ENCODE measurements around the gene EXOC2.
A peak's percentile ranks its signal among the peaks of the same experiment; 100 is the strongest.

The EXOC2 gene

DNA sequence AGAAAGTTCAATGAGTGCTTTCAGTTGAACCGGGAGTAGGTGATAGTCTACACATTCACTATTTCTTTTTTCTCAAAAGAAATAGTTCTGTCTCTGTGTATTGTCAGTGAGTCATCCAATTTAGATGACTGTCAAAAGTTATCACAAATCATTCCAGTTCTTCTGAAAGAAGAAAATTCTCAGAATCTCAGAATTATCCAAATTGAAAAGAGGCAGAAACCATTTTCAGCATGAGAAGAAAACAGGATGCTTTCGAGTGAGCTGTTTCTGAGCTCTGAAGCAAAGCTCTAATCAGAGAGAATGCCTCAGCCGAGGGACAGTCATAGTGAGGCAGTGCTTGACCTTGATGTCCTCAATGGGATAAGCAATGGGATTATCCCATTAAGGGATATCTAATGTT is 134.0 kb downstream of the EXOC2 start:
- Histone ChIP-seq H3K4me1 (no peaks in the 10 kb centered on the region), H3K27me3 (ENCODE audit: low read depth) (no peaks in the 10 kb centered on the region), H3K9me3 (no peaks in the 10 kb centered on the region), H3K4me3 (no peak overlapping the region), H3K36me3 (replicated peaks) (peaks cover 6% of the 10 kb centered on the region)
- in situ Hi-C loops (cut with MboI; ENCODE audit: low sequenced_read_pairs) = no loop called here
- DNase-seq (ENCODE audit: low spot score in 2 of 2) = no peak

DNA sequence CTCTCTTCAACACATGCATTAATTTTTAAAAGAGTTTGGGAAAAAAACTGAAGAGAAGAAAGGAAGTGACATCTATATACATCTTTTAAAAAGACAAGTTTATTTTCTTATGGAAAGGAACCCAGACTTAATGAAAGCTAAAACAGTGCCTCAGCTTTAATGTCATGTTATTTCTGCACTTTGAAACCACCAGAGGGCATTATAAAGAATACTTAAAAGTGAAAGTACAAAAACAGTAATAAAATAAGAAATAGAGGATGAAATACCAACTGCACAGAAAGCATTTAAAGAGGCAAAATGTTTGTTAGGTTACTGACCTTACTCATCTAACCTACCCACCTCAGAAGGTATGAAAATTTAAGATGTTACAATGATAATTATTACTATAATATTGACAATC is 134.8 kb downstream of the EXOC2 start:
- H3K4me1 ChIP-seq = no peaks in the 10 kb centered on the region
- peaks cover 6% of the 10 kb centered on the region for H3K36me3 ChIP-seq (replicated peaks)
- no peaks in the 10 kb centered on the region for H3K9me3 ChIP-seq
- in situ Hi-C loops (cut with MboI; ENCODE audit: low sequenced_read_pairs) = no loop called here
- no peaks in the 10 kb centered on the region for H3K27me3 ChIP-seq (ENCODE audit: low read depth)
- no peak for DNase-seq (ENCODE audit: low spot score in 2 of 2)
- no peak overlapping the region for H3K4me3 ChIP-seq

DNA sequence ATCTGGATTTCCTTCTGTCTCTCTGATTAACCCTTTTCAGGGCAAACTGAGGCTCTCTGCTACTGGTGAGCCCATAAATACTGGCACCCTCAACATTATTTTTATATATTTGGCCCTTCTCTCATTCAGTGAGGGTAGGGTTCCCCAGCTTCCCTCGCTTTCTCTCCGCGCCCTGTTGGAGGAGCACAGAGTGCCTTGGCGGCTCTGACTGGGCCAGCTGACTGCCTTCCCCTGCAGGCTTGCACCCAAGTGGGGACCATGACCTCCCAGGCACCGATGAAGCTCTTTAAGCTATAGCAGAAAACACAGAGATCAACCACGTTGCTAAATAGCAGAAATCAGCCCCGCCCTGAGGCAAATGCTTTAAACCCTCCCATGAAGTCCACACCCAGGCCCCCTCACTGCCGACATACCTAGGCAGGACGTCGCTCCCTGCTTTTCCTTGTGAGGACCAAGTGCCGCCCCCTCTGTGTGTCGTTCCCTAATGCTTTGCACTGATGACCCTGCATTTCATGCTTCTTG is 141.0 kb downstream of the EXOC2 start:
- Histone ChIP-seq H3K4me1 (no peaks in the 10 kb centered on the region), H3K36me3 (replicated peaks) (0 out of 2 replicates have a peak, but pooled peaks cover 2% of the 10 kb centered on the region), H3K27me3 (ENCODE audit: low read depth) (no peaks in the 10 kb centered on the region), H3K4me3 (no peak overlapping the region), H3K9me3 (no peaks in the 10 kb centered on the region)
- in situ Hi-C loops (cut with MboI; ENCODE audit: low sequenced_read_pairs) = no loop called here
- no peak for DNase-seq (ENCODE audit: low spot score in 2 of 2)

GRCh38 chr6:551405-551804 is 141.5 kb downstream of the EXOC2 start:
- no peaks in the 10 kb centered on the region for H3K4me1 ChIP-seq
- in situ Hi-C loops (cut with MboI; ENCODE audit: low sequenced_read_pairs) = no loop called here
- peak in 1 of 2 experiments; percentile 46 for DNase-seq (ENCODE audit: low spot score in 2 of 2)
- no peaks in the 10 kb centered on the region for H3K9me3 ChIP-seq
- no peak overlapping the region for H3K4me3 ChIP-seq
- H3K27me3 ChIP-seq (ENCODE audit: low read depth) = no peaks in the 10 kb centered on the region
- no peaks in the 10 kb centered on the region for H3K36me3 ChIP-seq (replicated peaks)

GRCh38 chr6:549906-550305 is 143.0 kb downstream of the EXOC2 start:
- in situ Hi-C loops (cut with MboI; ENCODE audit: low sequenced_read_pairs) = no loop called here
- DNase-seq (ENCODE audit: low spot score in 2 of 2) = no peak
- H3K27me3 ChIP-seq (ENCODE audit: low read depth) = no peaks in the 10 kb centered on the region
- H3K4me1 ChIP-seq = no peaks in the 10 kb centered on the region
- no peaks in the 10 kb centered on the region for H3K9me3 ChIP-seq
- H3K4me3 ChIP-seq = no peak overlapping the region
- H3K36me3 ChIP-seq (replicated peaks) = no peaks in the 10 kb centered on the region

- Histone ChIP-seq H3K4me1 (no peaks in the 10 kb centered on the region), H3K9me3 (no peaks in the 10 kb centered on the region), H3K36me3 (replicated peaks) (no peaks in the 10 kb centered on the region), H3K4me3 (no peak overlapping the region), H3K27me3 (ENCODE audit: low read depth) (no peaks in the 10 kb centered on the region)
- in situ Hi-C loops (cut with MboI; ENCODE audit: low sequenced_read_pairs) = no loop called here
- no peak for DNase-seq (ENCODE audit: low spot score in 2 of 2)
These were observed 144.4 kb downstream of the EXOC2 start for GRCh38 chr6:548517-548916.

DNA sequence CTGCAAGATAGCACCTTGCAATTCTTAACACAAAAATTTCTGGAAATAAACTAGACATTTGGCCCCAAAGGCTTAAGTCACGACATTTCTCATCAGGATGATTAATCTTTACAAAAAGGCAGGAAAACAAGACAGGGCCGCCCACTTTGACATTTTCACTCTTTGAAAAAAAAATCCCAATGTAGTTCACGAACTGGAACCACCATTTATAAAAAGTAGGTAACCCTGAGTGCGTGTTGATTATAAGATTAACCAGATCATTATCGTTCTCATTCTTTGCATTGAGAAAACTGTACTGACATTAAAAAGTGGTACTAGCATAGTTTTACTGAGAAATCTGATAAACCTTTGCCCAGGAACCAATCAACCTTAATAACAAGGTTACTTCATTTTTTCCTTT is 144.8 kb downstream of the EXOC2 start:
- Histone ChIP-seq H3K36me3 (replicated peaks) (no peaks in the 10 kb centered on the region), H3K4me1 (no peaks in the 10 kb centered on the region), H3K27me3 (ENCODE audit: low read depth) (no peaks in the 10 kb centered on the region), H3K9me3 (no peaks in the 10 kb centered on the region), H3K4me3 (no peak overlapping the region)
- DNase-seq (ENCODE audit: low spot score in 2 of 2) = no peak
- in situ Hi-C loops (cut with MboI; ENCODE audit: low sequenced_read_pairs) = no loop called here

DNA sequence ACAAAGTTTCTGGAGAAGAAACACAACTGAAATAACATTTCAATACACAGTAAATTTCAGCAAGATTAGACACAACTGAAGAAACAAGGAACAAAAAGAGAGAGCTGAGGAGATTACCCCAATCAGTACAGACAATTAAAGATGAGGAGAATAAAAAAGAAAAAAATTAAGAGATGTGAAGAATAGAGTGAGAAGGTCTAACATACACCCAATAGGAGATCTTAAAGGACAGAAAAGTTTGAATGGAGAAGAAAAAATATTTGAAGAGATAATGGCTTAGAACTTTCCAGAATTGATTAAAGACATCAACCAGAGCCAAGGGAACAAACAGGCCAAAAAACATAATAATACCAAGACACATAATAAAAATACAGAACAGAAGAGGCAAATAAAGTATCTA is 152.4 kb downstream of the EXOC2 start:
- Histone ChIP-seq H3K27me3 (ENCODE audit: low read depth) (no peaks in the 10 kb centered on the region), H3K4me1 (no peaks in the 10 kb centered on the region), H3K9me3 (no peaks in the 10 kb centered on the region), H3K4me3 (no peak overlapping the region), H3K36me3 (replicated peaks) (no peaks in the 10 kb centered on the region; the same call in 1 of the 2 replicates)
- DNase-seq (ENCODE audit: low spot score in 2 of 2) = no peak
- in situ Hi-C loops (cut with MboI; ENCODE audit: low sequenced_read_pairs) = no loop called here

DNA sequence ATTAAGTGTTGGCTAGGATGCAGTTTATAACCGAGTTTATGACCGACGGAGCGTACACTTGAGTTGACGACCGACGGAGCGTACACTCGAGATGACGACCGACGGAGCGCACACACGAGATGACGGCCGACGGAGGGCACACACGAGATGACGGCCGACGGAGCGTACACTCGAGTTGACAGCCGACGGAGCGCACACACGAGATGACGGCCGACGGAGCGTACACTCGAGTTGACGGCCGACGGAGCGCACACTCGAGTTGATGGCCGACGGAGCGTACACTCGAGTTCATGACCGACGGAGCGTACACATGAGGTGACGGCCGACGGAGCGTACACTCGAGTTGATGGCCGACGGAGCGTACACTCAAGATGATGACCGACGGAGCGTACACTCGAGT is 155.8 kb downstream of the EXOC2 start:
- in situ Hi-C loops (cut with MboI; ENCODE audit: low sequenced_read_pairs) = no loop called here
- no peaks in the 10 kb centered on the region; the same call in 1 of the 2 replicates for H3K36me3 ChIP-seq (replicated peaks)
- H3K4me1 ChIP-seq = no peaks in the 10 kb centered on the region
- no peaks in the 10 kb centered on the region for H3K27me3 ChIP-seq (ENCODE audit: low read depth)
- DNase-seq (ENCODE audit: low spot score in 2 of 2) = no peak
- no peak overlapping the region for H3K4me3 ChIP-seq
- no peaks in the 10 kb centered on the region for H3K9me3 ChIP-seq

DNA sequence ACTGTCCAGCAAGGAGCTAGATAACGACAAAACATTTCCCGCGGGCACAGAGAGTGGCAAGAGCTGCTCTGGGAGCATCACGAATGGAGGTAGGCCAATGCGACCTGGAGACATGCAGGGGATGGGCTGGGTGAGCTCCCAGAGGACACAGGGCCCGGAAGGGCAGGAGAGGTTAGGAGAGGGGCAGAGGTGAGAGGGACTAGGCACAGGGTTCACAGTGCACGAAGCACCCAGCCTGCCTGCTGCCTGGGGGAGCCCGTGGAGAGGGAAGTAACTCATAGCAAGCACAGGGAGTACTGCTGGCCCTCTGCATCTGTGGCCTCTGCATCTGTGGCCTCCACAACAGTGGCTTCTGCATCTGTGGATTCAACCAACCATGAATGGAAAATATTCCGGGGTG is 162.5 kb downstream of the EXOC2 start:
- H3K4me1 ChIP-seq = peaks cover 6% of the 10 kb centered on the region; the same call in 1 of the 2 replicates
- no peak for DNase-seq (ENCODE audit: low spot score in 2 of 2)
- H3K4me3 ChIP-seq = no peak overlapping the region
- no peaks in the 10 kb centered on the region for H3K36me3 ChIP-seq (replicated peaks)
- no peaks in the 10 kb centered on the region for H3K9me3 ChIP-seq
- H3K27me3 ChIP-seq (ENCODE audit: low read depth) = no peaks in the 10 kb centered on the region
- in situ Hi-C loops (cut with MboI; ENCODE audit: low sequenced_read_pairs) = no loop called here

GRCh38 chr6:528989-529388 is 163.9 kb downstream of the EXOC2 start:
- DNase-seq (ENCODE audit: low spot score in 2 of 2) = no peak
- Histone ChIP-seq H3K27me3 (ENCODE audit: low read depth) (no peaks in the 10 kb centered on the region), H3K4me1 (peaks cover 6% of the 10 kb centered on the region; the same call in 1 of the 2 replicates), H3K36me3 (replicated peaks) (no peaks in the 10 kb centered on the region), H3K9me3 (no peaks in the 10 kb centered on the region), H3K4me3 (no peak overlapping the region)
- in situ Hi-C loops (cut with MboI; ENCODE audit: low sequenced_read_pairs) = no loop called here

DNA sequence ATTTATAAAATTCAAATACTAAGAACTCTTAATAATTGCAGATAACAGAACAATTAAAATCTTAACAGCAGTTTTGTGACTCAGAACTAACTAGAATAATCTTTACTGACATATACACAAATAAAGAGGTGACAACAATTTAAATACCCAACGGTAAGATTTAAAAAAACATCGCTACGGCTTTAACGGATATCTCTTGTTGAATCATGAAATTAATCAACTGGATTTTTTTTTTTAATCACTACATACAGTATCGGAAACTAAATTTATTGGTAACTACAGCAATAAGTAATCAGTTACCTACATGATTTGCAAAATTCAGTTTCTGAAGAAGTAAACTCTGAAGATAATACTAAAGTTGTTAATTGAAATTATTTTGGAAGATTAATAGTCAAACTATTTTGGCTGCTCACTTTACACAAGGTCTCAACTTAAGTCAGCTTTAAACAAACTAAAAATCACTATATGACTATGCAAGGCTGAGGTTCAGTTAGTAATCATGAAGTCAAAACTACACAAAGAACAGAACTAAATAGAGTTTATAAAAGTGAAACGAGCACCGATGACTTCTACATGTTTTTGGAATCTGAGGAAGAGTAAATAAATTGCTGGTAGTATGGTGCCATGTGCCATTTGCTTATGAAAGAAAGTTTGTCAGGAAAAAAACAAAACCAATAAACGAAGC is 164.8 kb downstream of the EXOC2 start:
- Histone ChIP-seq H3K36me3 (replicated peaks) (no peaks in the 10 kb centered on the region), H3K4me1 (peaks cover 6% of the 10 kb centered on the region; the same call in 1 of the 2 replicates), H3K4me3 (no peak overlapping the region), H3K27me3 (ENCODE audit: low read depth) (no peaks in the 10 kb centered on the region), H3K9me3 (no peaks in the 10 kb centered on the region)
- in situ Hi-C loops (cut with MboI; ENCODE audit: low sequenced_read_pairs) = no loop called here
- no peak for DNase-seq (ENCODE audit: low spot score in 2 of 2)

DNA sequence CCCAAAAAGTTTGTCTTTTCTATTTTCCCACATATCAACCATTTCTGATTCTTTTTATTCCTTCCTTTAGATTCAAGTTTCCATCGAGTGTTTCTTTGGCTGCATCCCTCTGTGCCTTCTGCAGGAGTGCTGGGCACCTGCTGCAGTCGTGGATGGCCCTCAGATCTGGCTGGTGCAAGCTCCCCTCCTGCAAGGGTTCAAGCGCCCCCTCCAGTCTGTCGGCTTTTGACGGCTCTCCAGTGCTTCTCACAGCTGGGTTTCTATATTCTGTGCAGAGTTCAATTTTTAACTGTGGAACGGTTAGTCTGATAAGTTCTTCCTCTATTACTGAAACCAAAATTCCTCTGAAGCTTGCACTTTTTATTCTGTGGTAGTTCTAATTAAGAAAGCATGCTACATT is 168.1 kb downstream of the EXOC2 start:
- no peak for DNase-seq (ENCODE audit: low spot score in 2 of 2)
- H3K36me3 ChIP-seq (replicated peaks) = no peaks in the 10 kb centered on the region
- in situ Hi-C loops (cut with MboI; ENCODE audit: low sequenced_read_pairs) = no loop called here
- H3K4me1 ChIP-seq = peaks cover 3% of the 10 kb centered on the region; the same call in 1 of the 2 replicates
- H3K4me3 ChIP-seq = no peak overlapping the region
- H3K27me3 ChIP-seq (ENCODE audit: low read depth) = no peaks in the 10 kb centered on the region
- no peaks in the 10 kb centered on the region; the same call in 1 of the 2 replicates for H3K9me3 ChIP-seq

DNA sequence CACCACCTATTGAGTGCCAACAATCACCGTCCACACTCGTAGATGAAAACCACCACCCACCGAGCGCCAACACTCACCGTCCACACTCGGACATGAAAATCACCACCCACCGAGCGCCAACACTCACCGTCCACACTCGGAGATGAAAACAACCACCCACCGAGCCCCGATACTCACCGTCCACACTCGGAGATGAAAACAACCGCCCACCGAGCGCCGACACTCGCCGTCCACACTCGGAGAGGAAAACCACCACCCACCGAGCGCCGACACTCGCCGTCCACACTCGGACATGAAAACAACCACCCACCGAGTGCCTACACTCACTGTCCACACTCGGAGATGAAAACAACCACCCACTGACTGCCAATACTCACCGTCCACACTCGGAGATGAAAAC is 172.1 kb downstream of the EXOC2 start:
- in situ Hi-C loops (cut with MboI; ENCODE audit: low sequenced_read_pairs) = no loop called here

More for the DNA sequence above, 172.1 kb downstream of the EXOC2 start:
- Histone ChIP-seq H3K4me3 (no peak overlapping the region), H3K27me3 (ENCODE audit: low read depth) (no peaks in the 10 kb centered on the region), H3K4me1 (no peaks in the 10 kb centered on the region), H3K9me3 (no peaks in the 10 kb centered on the region; the same call in 1 of the 2 replicates), H3K36me3 (replicated peaks) (no peaks in the 10 kb centered on the region)
- DNase-seq (ENCODE audit: low spot score in 2 of 2) = no peak
